ENCODE measurements around the gene ABCB11.

DNA sequence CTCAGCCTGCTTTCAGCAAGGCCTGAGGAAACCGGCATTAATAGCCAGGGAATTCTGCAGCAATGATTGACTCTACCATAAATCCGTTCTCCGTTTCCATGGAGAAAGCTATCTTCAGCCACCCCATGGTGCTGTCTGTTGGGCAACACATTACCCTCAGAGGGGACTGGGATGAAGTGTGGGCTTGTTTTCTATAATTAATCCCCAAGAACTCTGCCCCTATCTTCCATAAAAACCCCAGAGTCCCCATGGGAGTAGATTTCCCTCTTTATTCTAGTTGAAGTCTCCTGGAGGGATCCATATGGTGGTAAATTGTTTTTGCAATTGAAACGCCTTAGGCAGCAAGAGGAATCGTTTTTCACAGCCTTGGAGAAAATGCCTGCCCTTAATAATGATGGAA lies 120.8 kb downstream of the ABCB11 start:
- TF ChIP-seq CTCF (IDR thresholded peaks at IDR 0.05; ENCODE audit: poor library complexity, severe bottlenecking): no peak
- peak; percentile 93 for TF ChIP-seq EP300 (conservative IDR thresholded peaks at IDR 0.05; ENCODE audit: poor library complexity, severe bottlenecking)
- peak; percentile 19 for TF ChIP-seq SMC3 (conservative IDR thresholded peaks at IDR 0.05; ENCODE audit: poor library complexity)
- TF ChIP-seq POLR2AphosphoS5 (IDR thresholded peaks at IDR 0.05): peak; percentile 98
- TF ChIP-seq MXI1 (conservative IDR thresholded peaks at IDR 0.05; ENCODE audit: poor library complexity, severe bottlenecking): peak; percentile 44
- no peak for TF ChIP-seq TAF1 (IDR thresholded peaks at IDR 0.05; ENCODE audit: low read depth)
- TF ChIP-seq RAD21 (conservative IDR thresholded peaks at IDR 0.05): peak; percentile 34

Measured in neural cell (in vitro differentiated cells).